ENCODE data around the gene TM2D3. TPM values are rescaled to one million over a fixed set of nuclear protein-coding genes. Genes with fewer than 3 reads are reported as not detected.

Gene TM2D3
- total RNA-seq, 1 experiment from 2014 or later: 34.9 TPM

- Histone ChIP-seq H3K27me3 (ENCODE audit: insufficient read depth, low read length) (no peaks in the 10 kb centered on the region), H3K4me1 (ENCODE audit: insufficient read depth, low read length) (no peaks in the 10 kb centered on the region), H3K4ac (ENCODE audit: low read depth, low read length) (no peak overlapping the region), H2AK5ac (ENCODE audit: insufficient read length, low read length) (no peak overlapping the region), H3K4me2 (ENCODE audit: insufficient read depth, insufficient read length, low read length) (no peak overlapping the region), H3K9ac (ENCODE audit: extremely low read depth, insufficient read length, low read length) (no peak overlapping the region), H2BK15ac (ENCODE audit: low read depth, low read length) (no peak overlapping the region), H2BK120ac (ENCODE audit: low read depth, low read length, poor library complexity, severe bottlenecking) (no peak overlapping the region), H3K79me1 (ENCODE audit: insufficient read depth, low read depth, low read length, poor library complexity, severe bottlenecking) (no peaks in the 10 kb centered on the region), H2BK12ac (ENCODE audit: insufficient read length, low read depth, low read length) (no peak overlapping the region), H4K20me1 (ENCODE audit: control insufficient read depth, insufficient read depth, insufficient read length) (no peaks in the 10 kb centered on the region), H3K27ac (ENCODE audit: insufficient read length, low read depth, low read length) (no peak overlapping the region), H3K14ac (ENCODE audit: insufficient read depth, low read length) (no peak overlapping the region), H3T11ph (ENCODE audit: low read length) (no peak overlapping the region), H4K91ac (ENCODE audit: insufficient read length, low read depth, low read length) (no peak overlapping the region), H3K23me2 (ENCODE audit: insufficient read length, low read depth, low read length, poor library complexity, severe bottlenecking) (no peaks in the 10 kb centered on the region), H4K8ac (replicated peaks; ENCODE audit: insufficient read length, low read depth, low read length) (no peak overlapping the region), H3K56ac (ENCODE audit: insufficient read length, low read depth, low read length) (no peak overlapping the region), H2BK20ac (ENCODE audit: low read depth, low read length, poor library complexity, severe bottlenecking) (no peak overlapping the region), H2AFZ (ENCODE audit: low read length) (no peak overlapping the region), H3K79me2 (ENCODE audit: insufficient read depth, low read length) (no peaks in the 10 kb centered on the region), H3K9me3 (ENCODE audit: control insufficient read depth, low read depth, low read length) (no peaks in the 10 kb centered on the region), H4K5ac (ENCODE audit: insufficient read length, low read depth, low read length) (no peak overlapping the region), H3K18ac (ENCODE audit: insufficient read length, low read depth, low read length) (no peak overlapping the region), H2BK5ac (ENCODE audit: insufficient read length, low read length) (no peak overlapping the region), H3K23ac (ENCODE audit: insufficient read length, low read depth, low read length) (no peak overlapping the region)
- peaks cover 0 to 25% (median 0%) of the 10 kb centered on the region in 3 experiments; a peak in 3 of 7 replicates for H3K36me3 Mint-ChIP-seq (ENCODE audit: insufficient read depth in 1 of 3, low read depth in 3 of 3)
- peaks cover 6 to 7% of the 10 kb centered on the region in 2 experiments for H3K4me1 Mint-ChIP-seq
- no peak overlapping the region for H3K4me3 Mint-ChIP-seq
- WGBS (ENCODE audit: extremely low coverage, insufficient read length, low lambda C conversion rate): no CpG with 5 or more reads among the region's 2 CpGs
- H3K9me3 Mint-ChIP-seq: no peaks in the 10 kb centered on the region
- no peaks in the 10 kb centered on the region for H3K27me3 Mint-ChIP-seq (ENCODE audit: low read depth)
- no peak for DNase-seq
- no peak for TF ChIP-seq CTCF (conservative IDR thresholded peaks at IDR 0.05)
- no peak overlapping the region for H3K27ac Mint-ChIP-seq
Measured at GRCh38 chr15:101679806-101680205, 27.6 kb upstream of the TM2D3 start.

Data from H9 (cell line).